Uterus (tissue), 2 donors: ENCODE data around the gene ABCB6.

Experiments
- POLR2A ChIP-seq, 2 donors: fragments of 450-650 bp; IDR thresholded peaks; one replicate each; pipeline ENCODE4 v1.6.1; 2016; ENCODE audit warnings: antibody characterized with exemption in 2 of 2, mild to moderate bottlenecking in 1 of 2, moderate library complexity in 1 of 2
- TF ChIP-seq, protein P1 (sequence below), 4 experiments: fragments of 200-600 bp in 2 of 4; fragments of 450-650 bp in 2 of 4; sonication (generic) in 2 of 4; IDR thresholded peaks; one replicate each; pipeline ENCODE4 v1.5.1; 2016 to 2019; ENCODE audit warnings: antibody characterized with exemption in 4 of 4, mild to moderate bottlenecking in 2 of 4, moderate library complexity in 1 of 4

DNA sequence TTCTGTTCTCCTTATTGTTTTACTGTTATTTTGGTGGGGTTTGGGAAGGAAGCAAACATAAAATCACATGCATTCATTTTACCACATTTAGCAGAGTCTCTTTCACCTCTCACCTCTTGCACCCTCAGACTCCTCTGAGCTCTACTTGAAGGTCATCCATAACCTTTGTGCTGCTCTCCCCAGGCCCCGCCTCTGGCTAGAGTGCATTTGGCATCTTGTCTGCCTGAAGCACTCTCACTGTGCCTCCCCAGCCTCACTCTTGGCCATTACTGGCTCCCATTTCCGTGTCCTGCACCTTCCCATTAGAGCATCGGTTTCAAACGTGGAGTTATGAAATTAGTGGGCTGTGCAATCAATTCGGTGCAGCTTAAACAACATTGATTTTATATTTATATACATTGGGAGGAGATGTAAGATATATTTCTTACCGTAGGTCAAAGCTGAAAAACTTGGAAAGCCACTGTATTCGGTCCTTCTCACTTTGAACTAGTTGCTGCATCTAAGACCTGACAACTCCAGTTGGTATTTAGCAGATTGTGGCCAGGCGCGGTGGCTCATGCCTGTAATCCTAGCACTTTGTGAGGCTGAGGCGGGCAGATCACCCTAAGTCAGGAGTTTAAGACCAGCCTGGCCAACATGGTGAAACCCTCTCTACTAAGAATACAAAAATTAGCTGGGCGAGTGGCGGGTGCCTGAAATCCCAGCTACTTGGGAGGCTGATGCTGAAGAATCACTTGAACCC is 19.1 kb downstream of the ABCB6 start:
- TF ChIP-seq, protein P1, sequence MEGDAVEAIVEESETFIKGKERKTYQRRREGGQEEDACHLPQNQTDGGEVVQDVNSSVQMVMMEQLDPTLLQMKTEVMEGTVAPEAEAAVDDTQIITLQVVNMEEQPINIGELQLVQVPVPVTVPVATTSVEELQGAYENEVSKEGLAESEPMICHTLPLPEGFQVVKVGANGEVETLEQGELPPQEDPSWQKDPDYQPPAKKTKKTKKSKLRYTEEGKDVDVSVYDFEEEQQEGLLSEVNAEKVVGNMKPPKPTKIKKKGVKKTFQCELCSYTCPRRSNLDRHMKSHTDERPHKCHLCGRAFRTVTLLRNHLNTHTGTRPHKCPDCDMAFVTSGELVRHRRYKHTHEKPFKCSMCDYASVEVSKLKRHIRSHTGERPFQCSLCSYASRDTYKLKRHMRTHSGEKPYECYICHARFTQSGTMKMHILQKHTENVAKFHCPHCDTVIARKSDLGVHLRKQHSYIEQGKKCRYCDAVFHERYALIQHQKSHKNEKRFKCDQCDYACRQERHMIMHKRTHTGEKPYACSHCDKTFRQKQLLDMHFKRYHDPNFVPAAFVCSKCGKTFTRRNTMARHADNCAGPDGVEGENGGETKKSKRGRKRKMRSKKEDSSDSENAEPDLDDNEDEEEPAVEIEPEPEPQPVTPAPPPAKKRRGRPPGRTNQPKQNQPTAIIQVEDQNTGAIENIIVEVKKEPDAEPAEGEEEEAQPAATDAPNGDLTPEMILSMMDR (IDR thresholded peaks at IDR 0.05) = no peak
- no peak for TF ChIP-seq POLR2A (IDR thresholded peaks at IDR 0.05)
